ENCODE results near the gene C1GALT1C1L.
"Not testable (repeated sequence)": the region's sequence is repeated elsewhere in the genome, so short reads cannot be mapped to it uniquely, and the experiment has no call there.

The C1GALT1C1L gene

GRCh38 chr2:43637030-43637803 is 39.0 kb downstream of the C1GALT1C1L start, which contains the start of gene PLEKHH2:
Gene PLEKHH2, plus strand, starts transcription at chr2:43637260. Its CDS starts 7,414 bp downstream, at chr2:43644674.
- no peak for TF ChIP-seq CTCF (conservative IDR thresholded peaks at IDR 0.05; ENCODE audit: low read length)
- TF ChIP-seq EZH2phosphoT487 (IDR thresholded peaks at IDR 0.05; ENCODE audit: borderline replicate concordance): no peak
- Histone ChIP-seq H3K9me3 (ENCODE audit: insufficient read depth, low read depth, low read length) (peaks cover 8% of the 10 kb centered on the region; the same call in 1 of the 2 replicates), H2AFZ (ENCODE audit: low read length) (peak within 1 kb of the TSS; percentile 84), H3F3A (ENCODE audit: low read depth) (no peaks in the 10 kb centered on the region), H3K9me2 (replicated peaks; ENCODE audit: low read depth, low read length) (no peaks in the 10 kb centered on the region), H4K20me1 (ENCODE audit: insufficient read depth, low read length, poor library complexity, severe bottlenecking) (no peaks in the 10 kb centered on the region), H3K9ac (ENCODE audit: low read depth, low read length, poor library complexity, severe bottlenecking) (no peak within 1 kb of the TSS), H3K4me3 (ENCODE audit: low read length, poor library complexity, severe bottlenecking) (peak within 1 kb of the TSS; percentile 65), H3K4me1 (ENCODE audit: insufficient read depth, low read length, poor library complexity, severe bottlenecking) (peaks cover 6% of the 10 kb centered on the region), H3K4me2 (ENCODE audit: low read depth, low read length, poor library complexity, severe bottlenecking) (peak within 1 kb of the TSS; percentile 66), H3K79me2 (ENCODE audit: insufficient read depth, low read length) (no peaks in the 10 kb centered on the region), H3K36me3 (ENCODE audit: insufficient read depth, low read length) (no peaks in the 10 kb centered on the region), H3K27me3 (ENCODE audit: insufficient read depth, low read length, poor library complexity, severe bottlenecking) (no peaks in the 10 kb centered on the region)

- Histone ChIP-seq H3K9me3 (ENCODE audit: insufficient read depth, low read depth, low read length) (peaks cover 8% of the 10 kb centered on the region; the same call in 1 of the 2 replicates), H3K4me1 (ENCODE audit: insufficient read depth, low read length, poor library complexity, severe bottlenecking) (peaks cover 6% of the 10 kb centered on the region), H3K27me3 (ENCODE audit: insufficient read depth, low read length, poor library complexity, severe bottlenecking) (no peaks in the 10 kb centered on the region), H3K4me2 (ENCODE audit: low read depth, low read length, poor library complexity, severe bottlenecking) (peak overlapping the region; percentile 66), H3K9ac (ENCODE audit: low read depth, low read length, poor library complexity, severe bottlenecking) (no peak overlapping the region), H3K79me2 (ENCODE audit: insufficient read depth, low read length) (no peaks in the 10 kb centered on the region), H3F3A (ENCODE audit: low read depth) (no peaks in the 10 kb centered on the region), H3K36me3 (ENCODE audit: insufficient read depth, low read length) (no peaks in the 10 kb centered on the region), H2AFZ (ENCODE audit: low read length) (peak overlapping the region; percentile 84), H3K9me2 (replicated peaks; ENCODE audit: low read depth, low read length) (no peaks in the 10 kb centered on the region), H3K4me3 (ENCODE audit: low read length, poor library complexity, severe bottlenecking) (peak overlapping the region; percentile 65), H4K20me1 (ENCODE audit: insufficient read depth, low read length, poor library complexity, severe bottlenecking) (no peaks in the 10 kb centered on the region)
- TF ChIP-seq CTCF (conservative IDR thresholded peaks at IDR 0.05; ENCODE audit: low read length) (no peak), EZH2phosphoT487 (IDR thresholded peaks at IDR 0.05; ENCODE audit: borderline replicate concordance) (no peak)
Observed at GRCh38 chr2:43636621-43637020, 39.6 kb downstream of the C1GALT1C1L start.

- not testable (repeated sequence) for H3K9me2 ChIP-seq (replicated peaks; ENCODE audit: low read depth, low read length); H3F3A ChIP-seq (ENCODE audit: low read depth); H3K4me1 ChIP-seq (ENCODE audit: insufficient read depth, low read length, poor library complexity, severe bottlenecking); H3K4me2 ChIP-seq (ENCODE audit: low read depth, low read length, poor library complexity, severe bottlenecking); H2AFZ ChIP-seq (ENCODE audit: low read length); H3K79me2 ChIP-seq (ENCODE audit: insufficient read depth, low read length); H3K9me3 ChIP-seq (ENCODE audit: insufficient read depth, low read depth, low read length); H4K20me1 ChIP-seq (ENCODE audit: insufficient read depth, low read length, poor library complexity, severe bottlenecking); H3K9ac ChIP-seq (ENCODE audit: low read depth, low read length, poor library complexity, severe bottlenecking); H3K27me3 ChIP-seq (ENCODE audit: insufficient read depth, low read length, poor library complexity, severe bottlenecking); H3K36me3 ChIP-seq (ENCODE audit: insufficient read depth, low read length); H3K4me3 ChIP-seq (ENCODE audit: low read length, poor library complexity, severe bottlenecking)
Observed at GRCh38 chr2:43636153-43636552, 40.1 kb downstream of the C1GALT1C1L start.

Measured in Loucy (cell line).